HG03342 (cell line): ENCODE measurements around the gene YDJC.
"Not testable (repeated sequence)": the region's sequence is repeated elsewhere in the genome, so short reads cannot be mapped to it uniquely, and the experiment has no call there.

Experiments used
- ATAC-seq: cut with Tn5 transposase; IDR thresholded peaks from one replicate; pipeline ENCODE4 v1.9.1; 2021; ENCODE audit warnings: mild to moderate bottlenecking, moderate library complexity; ENCODE audit not compliant: unreplicated experiment

The YDJC gene

DNA sequence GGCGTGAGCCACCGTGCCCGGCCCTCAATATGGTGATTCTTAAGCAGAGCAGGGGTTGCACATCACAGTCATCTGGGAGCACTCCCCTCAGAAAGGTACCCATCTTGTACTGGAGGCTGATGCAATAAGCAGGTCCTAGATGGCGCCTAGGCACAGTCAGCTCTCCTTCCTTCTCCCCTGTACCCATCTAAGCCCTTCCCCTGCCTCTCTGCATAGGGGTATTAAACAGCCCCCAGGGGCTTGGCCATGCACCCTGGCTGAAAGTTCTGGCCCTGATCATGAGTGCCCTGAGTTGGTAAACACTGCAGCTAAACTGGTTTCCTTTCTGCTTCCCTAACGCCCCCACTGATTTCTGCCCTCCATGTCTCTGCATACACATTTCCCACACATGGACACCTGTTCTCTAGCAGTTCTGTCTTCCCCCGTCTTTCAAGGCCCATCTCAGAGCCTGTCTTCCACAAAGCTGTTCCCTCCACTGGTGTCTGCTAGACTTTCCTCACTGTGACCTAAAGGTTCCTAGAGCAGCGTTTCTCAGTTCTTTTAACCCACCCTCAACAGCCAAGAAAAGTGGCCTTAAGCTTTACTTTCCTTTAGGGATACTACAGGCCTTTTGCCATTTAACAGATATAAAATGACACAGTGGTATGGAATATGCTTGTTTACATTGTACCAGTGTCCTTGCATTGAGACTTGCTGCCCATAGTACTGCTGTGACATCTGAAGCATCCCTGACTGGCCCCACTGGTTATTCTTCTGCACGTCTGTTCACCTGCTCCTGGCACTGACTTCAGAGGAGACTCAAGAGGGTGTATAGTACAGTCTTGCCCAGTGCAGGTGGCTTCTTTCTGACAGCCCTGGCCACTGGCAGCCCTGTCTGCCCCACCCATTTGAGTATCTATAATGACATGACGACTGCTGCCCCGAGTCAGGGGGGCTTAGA, 46.8 kb downstream of the YDJC start:
- ATAC-seq: no peak

DNA sequence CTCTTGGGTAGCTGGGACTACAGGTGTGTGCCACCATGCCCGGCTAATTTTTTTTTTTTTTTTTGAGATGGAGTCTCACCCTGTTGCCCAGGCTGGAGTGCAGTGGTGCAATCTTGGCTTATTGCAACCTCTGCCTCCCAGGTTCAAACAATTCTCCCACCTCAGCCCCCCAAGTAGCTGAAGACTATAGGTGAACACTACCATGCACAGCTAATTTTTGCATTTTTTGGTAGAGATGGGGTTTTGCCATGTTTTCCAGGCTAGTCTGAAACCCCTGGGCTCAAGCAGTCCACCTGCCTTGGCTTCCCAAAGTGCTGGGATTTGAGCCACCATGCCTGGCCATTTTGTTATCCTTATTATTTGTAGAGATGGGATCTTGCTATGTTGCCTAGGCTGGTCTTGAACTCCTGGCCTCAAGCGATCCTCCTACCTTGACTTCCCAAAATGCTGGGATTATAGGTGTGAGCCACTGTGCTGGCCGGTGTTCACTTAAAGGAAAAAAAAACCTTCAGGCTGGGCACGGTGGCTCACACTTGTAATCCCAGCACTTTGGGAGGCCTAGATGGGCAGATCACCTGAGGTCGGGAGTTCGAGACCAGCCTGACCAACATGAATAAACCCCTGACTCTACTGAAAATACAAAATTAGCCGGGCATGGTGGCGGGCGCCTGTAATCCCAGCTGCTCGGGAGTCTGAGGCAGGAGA, 48.7 kb downstream of the YDJC start:
- ATAC-seq: not testable (repeated sequence)

DNA sequence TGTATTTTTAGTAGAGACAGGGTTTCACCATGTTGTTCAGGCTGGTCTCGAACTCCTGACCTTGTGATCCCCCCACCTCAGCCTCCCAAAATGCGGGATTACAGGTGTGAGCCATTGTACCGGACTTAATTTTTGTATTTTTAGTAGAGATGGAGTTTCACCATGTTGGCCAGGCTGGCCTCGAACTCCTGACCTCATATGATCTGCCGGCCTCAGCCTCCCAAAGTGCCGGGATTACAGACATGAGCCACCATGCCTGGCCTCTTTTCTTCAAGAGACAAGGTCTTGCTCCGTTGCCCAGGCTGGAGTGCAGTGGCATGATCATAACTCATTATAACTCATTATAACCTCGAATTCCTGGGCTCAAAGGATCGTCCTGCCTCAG, 49.2 kb downstream of the YDJC start:
- ATAC-seq: not testable (repeated sequence)

DNA sequence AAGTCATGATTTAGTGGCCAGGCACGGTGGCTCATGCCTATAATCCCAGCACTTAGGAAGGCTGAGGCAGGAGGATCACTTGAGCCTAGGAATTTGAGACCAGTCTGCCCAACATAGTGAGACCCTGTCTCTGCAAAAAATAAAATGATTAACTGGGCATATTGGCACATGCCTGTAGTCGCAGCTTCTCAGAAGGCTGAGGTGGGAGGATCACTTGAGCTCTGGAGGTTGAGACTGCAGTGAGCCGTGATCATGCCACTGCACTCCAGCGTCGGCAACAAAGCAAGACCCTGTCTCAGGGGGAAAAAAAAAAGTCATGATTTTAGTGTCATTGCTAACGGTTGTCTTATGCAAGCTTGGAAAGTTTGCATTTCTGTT, 50.4 kb downstream of the YDJC start:
- no peak for ATAC-seq
